Mesenchymal stem cell (in vitro differentiated cells and primary cell): ENCODE results near the gene MLLT3.

ENCODE experiments used
- DNase-seq: peaks from one replicate; pipeline ENCODE4 v3.0.0-alpha.2; 2013
- H2AFZ ChIP-seq: one replicate; pipeline ENCODE4 v1.6.1; 2013; ENCODE audit warnings: low read depth, mild to moderate bottlenecking, control low read depth, inconsistent platforms, low read length, moderate library complexity
- H2AK5ac ChIP-seq: 2 replicates; pipeline ENCODE4 v1.6.1; 2013; ENCODE audit warnings: low read length, moderate library complexity, mild to moderate bottlenecking, inconsistent platforms; ENCODE audit not compliant: severe bottlenecking
- H2BK120ac ChIP-seq: one replicate; pipeline ENCODE4 v1.6.1; 2013; ENCODE audit warnings: low read depth, mild to moderate bottlenecking, inconsistent platforms, low read length, moderate library complexity
- H2BK12ac ChIP-seq, 2 experiments: one replicate each; pipeline ENCODE4 v1.6.1; 2013; ENCODE audit warnings: inconsistent platforms in 2 of 2, low read length in 2 of 2, mild to moderate bottlenecking in 2 of 2, moderate library complexity in 2 of 2, control low read depth in 1 of 2
- H2BK15ac ChIP-seq: one replicate; pipeline ENCODE4 v1.6.1; 2013; ENCODE audit warnings: mild to moderate bottlenecking, low read depth, inconsistent platforms; ENCODE audit not compliant: poor library complexity, severe bottlenecking
- H2BK5ac ChIP-seq: 2 replicates; pipeline ENCODE4 v1.6.1; 2013; ENCODE audit warnings: low read depth, mild to moderate bottlenecking, low read length, control low read depth, inconsistent platforms; ENCODE audit not compliant: poor library complexity, severe bottlenecking
- H3K14ac ChIP-seq, 2 experiments: one replicate each; pipeline ENCODE4 v1.6.1; 2013; ENCODE audit warnings: inconsistent platforms in 2 of 2, low read length in 2 of 2, control low read depth in 1 of 2, mild to moderate bottlenecking in 1 of 2, moderate library complexity in 1 of 2
- H3K18ac ChIP-seq, 2 experiments: one replicate each; pipeline ENCODE4 v1.6.1; 2013; ENCODE audit warnings: inconsistent platforms in 2 of 2, low read length in 2 of 2, control low read depth in 1 of 2, low read depth in 1 of 2, mild to moderate bottlenecking in 1 of 2
- H3K23ac ChIP-seq, 2 experiments: one replicate each; pipeline ENCODE4 v1.6.1; 2013; ENCODE audit warnings: inconsistent platforms in 2 of 2, low read length in 2 of 2, mild to moderate bottlenecking in 2 of 2, moderate library complexity in 2 of 2, control low read depth in 1 of 2
- H3K27ac ChIP-seq: 2 replicates; pipeline ENCODE4 v1.5.1; 2013; ENCODE audit warnings: mild to moderate bottlenecking, moderate library complexity, low read length, control low read depth, inconsistent platforms; ENCODE audit not compliant: poor library complexity, severe bottlenecking
- H3K27me3 ChIP-seq, 2 experiments: 2 replicates each; pipeline versions ENCODE4 v1.6.1 to v1.7.0; 2013; ENCODE audit warnings: low read length in 2 of 2, mild to moderate bottlenecking in 2 of 2, moderate library complexity in 2 of 2, control low read depth in 1 of 2, inconsistent platforms in 1 of 2; ENCODE audit not compliant: control insufficient read depth in 1 of 2, insufficient read depth in 1 of 2
- H3K36me3 ChIP-seq, 2 experiments: 2 replicates each; pipeline versions ENCODE4 v1.6.1 to v1.7.0; 2013; ENCODE audit warnings: low read length in 2 of 2, control low read depth in 1 of 2, inconsistent platforms in 1 of 2, low read depth in 1 of 2, mild to moderate bottlenecking in 1 of 2; ENCODE audit not compliant: insufficient read depth in 2 of 2, control insufficient read depth in 1 of 2
- H3K4ac ChIP-seq, 2 experiments: one replicate each; pipeline ENCODE4 v1.6.1; 2013; ENCODE audit warnings: inconsistent platforms in 2 of 2, low read length in 2 of 2, mild to moderate bottlenecking in 2 of 2, moderate library complexity in 2 of 2, control low read depth in 1 of 2, low read depth in 1 of 2
- H3K4me1 ChIP-seq: 2 replicates; pipeline ENCODE4 v1.6.1; 2013; ENCODE audit warnings: low read depth, low read length, control low read depth; ENCODE audit not compliant: control insufficient read depth, insufficient read depth
- H3K4me2 ChIP-seq: 2 replicates; pipeline ENCODE4 v1.6.1; 2013; ENCODE audit warnings: low read length, mild to moderate bottlenecking, inconsistent platforms; ENCODE audit not compliant: poor library complexity, severe bottlenecking
- H3K4me3 ChIP-seq, 2 experiments: 2 replicates each; pipeline versions ENCODE4 v1.5.1 to v1.7.0; 2013; ENCODE audit warnings: low read length in 2 of 2, mild to moderate bottlenecking in 2 of 2, control low read depth in 1 of 2, low read depth in 1 of 2; ENCODE audit not compliant: insufficient read depth in 1 of 2
- H3K79me1 ChIP-seq: replicated peaks from 2 replicates; pipeline ENCODE4 v1.6.1; 2013; ENCODE audit warnings: mild to moderate bottlenecking, control low read depth, low read length, inconsistent platforms; ENCODE audit not compliant: poor library complexity, severe bottlenecking
- H3K9ac ChIP-seq: 2 replicates; pipeline ENCODE4 v1.7.0; 2013; ENCODE audit warnings: mild to moderate bottlenecking, low read length, moderate library complexity
- H3K9me3 ChIP-seq: 2 replicates; pipeline ENCODE4 v1.7.0; 2013; ENCODE audit warnings: mild to moderate bottlenecking, low read length; ENCODE audit not compliant: control insufficient read depth
- H4K8ac ChIP-seq: one replicate; pipeline ENCODE4 v1.6.1; 2013; ENCODE audit warnings: inconsistent platforms, mild to moderate bottlenecking, low read length, moderate library complexity
- H4K91ac ChIP-seq: one replicate; pipeline ENCODE4 v1.6.1; 2013; ENCODE audit warnings: mild to moderate bottlenecking, low read length, inconsistent platforms
- WGBS: methylation state at CpG from one replicate; pipeline ENCODE4 v1.1.7; 2013; ENCODE audit warnings: mixed read lengths; 5-methylcytosine and 5-hydroxymethylcytosine counted together

Gene MLLT3

DNA sequence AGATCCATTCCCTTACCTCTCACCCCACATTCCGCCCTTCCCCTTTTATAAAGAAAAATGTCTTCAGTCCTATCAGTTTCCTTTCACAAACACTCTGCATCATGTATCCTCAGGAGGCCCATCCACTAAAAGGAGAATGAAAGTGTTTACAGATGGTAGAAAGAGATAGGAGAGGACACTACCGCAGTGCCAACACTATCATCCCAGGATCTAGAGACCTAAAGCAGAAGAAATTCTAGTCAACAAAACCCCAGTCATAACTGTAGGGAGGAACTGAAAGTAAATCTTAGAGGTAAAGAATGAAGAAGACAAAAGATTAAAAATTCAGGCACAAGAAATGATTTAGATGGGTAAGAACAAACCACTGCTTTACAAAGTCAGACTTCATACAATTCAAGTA is 114.1 kb downstream of the MLLT3 start:
- Histone ChIP-seq H3K4me2 (no peak overlapping the region), H3K4me3 (peak overlapping the region in 1 of 2 experiments; percentile 43), H2BK5ac (no peak overlapping the region), H3K18ac (no peak overlapping the region), H3K27me3 (no peaks in the 10 kb centered on the region), H2BK12ac (no peak overlapping the region), H2AK5ac (no peak overlapping the region), H4K8ac (no peak overlapping the region), H2BK15ac (no peak overlapping the region), H3K79me1 (peaks cover 13% of the 10 kb centered on the region), H3K4ac (no peak overlapping the region), H3K14ac (no peak overlapping the region), H3K36me3 (no peaks in the 10 kb centered on the region), H2BK120ac (no peak overlapping the region), H2AFZ (no peak overlapping the region), H3K4me1 (peaks cover 4% of the 10 kb centered on the region), H3K9ac (peak overlapping the region; percentile 33), H3K23ac (no peak overlapping the region), H4K91ac (no peak overlapping the region), H3K27ac (no peak overlapping the region), H3K9me3 (no peaks in the 10 kb centered on the region)
- peak; percentile 63 for DNase-seq
- 33% methylated on average over 1 of the region's 2 CpGs for WGBS

DNA sequence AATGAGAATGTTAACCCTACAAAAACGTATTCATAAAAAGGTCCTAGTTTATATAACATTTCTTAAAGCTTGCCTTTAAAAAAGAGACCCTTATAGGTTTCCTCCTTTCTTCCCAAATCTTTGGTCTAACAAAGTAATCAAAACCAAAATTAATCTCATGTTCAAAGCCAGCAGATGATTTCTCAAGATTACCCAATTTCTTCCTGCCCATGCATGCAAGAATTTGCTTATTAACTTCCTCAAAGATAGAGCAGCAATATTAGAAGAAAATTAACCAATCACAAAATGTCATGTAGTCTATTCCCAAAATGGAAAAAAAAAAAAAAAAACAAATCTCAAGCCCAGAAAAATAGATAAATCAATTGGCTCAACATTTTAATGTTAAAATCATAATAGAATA is 114.9 kb downstream of the MLLT3 start:
- no peak overlapping the region for H3K4ac ChIP-seq
- no peak overlapping the region for H2BK15ac ChIP-seq
- H3K27ac ChIP-seq = no peak overlapping the region
- H2BK5ac ChIP-seq = no peak overlapping the region
- no peak overlapping the region for H3K4me2 ChIP-seq
- H2BK120ac ChIP-seq = no peak overlapping the region
- no peak overlapping the region for H2BK12ac ChIP-seq
- H3K9ac ChIP-seq = no peak overlapping the region
- H3K18ac ChIP-seq = no peak overlapping the region
- no peak overlapping the region for H2AFZ ChIP-seq
- no peak overlapping the region for H3K23ac ChIP-seq
- peaks cover 11% of the 10 kb centered on the region for H3K79me1 ChIP-seq
- H3K36me3 ChIP-seq = no peaks in the 10 kb centered on the region
- no peak overlapping the region for H4K91ac ChIP-seq
- H3K4me3 ChIP-seq = no peak overlapping the region
- peaks cover 3% of the 10 kb centered on the region for H3K4me1 ChIP-seq
- no peak overlapping the region for H2AK5ac ChIP-seq
- H3K9me3 ChIP-seq = no peaks in the 10 kb centered on the region
- H3K27me3 ChIP-seq = no peaks in the 10 kb centered on the region
- DNase-seq = no peak
- H3K14ac ChIP-seq = no peak overlapping the region
- no peak overlapping the region for H4K8ac ChIP-seq
- 0% methylated on average over 1 of the region's 1 CpG for WGBS

- H3K18ac ChIP-seq = no peak overlapping the region
- no peak overlapping the region for H3K4ac ChIP-seq
- H3K4me1 ChIP-seq = peaks cover 3% of the 10 kb centered on the region
- H3K4me2 ChIP-seq = no peak overlapping the region
- H3K23ac ChIP-seq = no peak overlapping the region
- DNase-seq = no peak
- no peak overlapping the region for H2BK12ac ChIP-seq
- no peak overlapping the region for H4K8ac ChIP-seq
- H3K27ac ChIP-seq = no peak overlapping the region
- H3K14ac ChIP-seq = no peak overlapping the region
- H2BK15ac ChIP-seq = no peak overlapping the region
- no peaks in the 10 kb centered on the region for H3K9me3 ChIP-seq
- H3K27me3 ChIP-seq = no peaks in the 10 kb centered on the region
- H2AK5ac ChIP-seq = no peak overlapping the region
- no peak overlapping the region for H2BK120ac ChIP-seq
- no peaks in the 10 kb centered on the region for H3K36me3 ChIP-seq
- no peak overlapping the region for H2AFZ ChIP-seq
- peaks cover 11% of the 10 kb centered on the region for H3K79me1 ChIP-seq
- H4K91ac ChIP-seq = no peak overlapping the region
- H2BK5ac ChIP-seq = no peak overlapping the region
- no peak overlapping the region for H3K4me3 ChIP-seq
- H3K9ac ChIP-seq = no peak overlapping the region
- WGBS = 95% methylated on average over 10 of the region's 11 CpGs
Measured at GRCh38 chr9:20506099-20506900, 116.0 kb downstream of the MLLT3 start.

DNA sequence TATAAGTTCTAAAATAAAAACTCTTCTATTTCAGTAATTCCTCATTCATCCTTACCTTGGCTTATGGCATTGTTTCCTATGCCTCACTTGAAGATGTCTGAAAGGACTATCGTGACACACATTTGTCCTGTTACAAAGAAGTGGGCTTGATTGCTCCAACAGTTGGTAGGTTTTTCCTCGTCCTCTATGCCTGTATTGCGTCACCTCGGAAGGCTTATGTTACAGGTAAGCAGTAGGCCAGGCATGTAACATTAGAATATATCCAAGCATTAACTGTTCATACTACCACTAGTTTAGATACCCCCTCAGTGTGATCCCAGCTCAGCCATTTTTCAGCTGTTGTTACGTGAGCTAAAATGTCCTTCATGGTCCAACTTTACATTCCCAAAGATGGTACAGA is 116.7 kb downstream of the MLLT3 start:
- peaks cover 3% of the 10 kb centered on the region for H3K4me1 ChIP-seq
- H3K4me2 ChIP-seq = no peak overlapping the region
- H3K79me1 ChIP-seq = peaks cover 13% of the 10 kb centered on the region
- H3K9ac ChIP-seq = no peak overlapping the region
- no peak overlapping the region for H2AK5ac ChIP-seq
- no peak overlapping the region for H3K4ac ChIP-seq
- H3K14ac ChIP-seq = no peak overlapping the region
- H3K4me3 ChIP-seq = no peak overlapping the region
- no peak overlapping the region for H2BK15ac ChIP-seq
- H2BK12ac ChIP-seq = no peak overlapping the region
- no peaks in the 10 kb centered on the region for H3K27me3 ChIP-seq
- DNase-seq = no peak
- no peak overlapping the region for H3K18ac ChIP-seq
- no peak overlapping the region for H4K8ac ChIP-seq
- H3K9me3 ChIP-seq = no peaks in the 10 kb centered on the region
- no peak overlapping the region for H2AFZ ChIP-seq
- H3K36me3 ChIP-seq = no peaks in the 10 kb centered on the region
- H4K91ac ChIP-seq = no peak overlapping the region
- no peak overlapping the region for H3K27ac ChIP-seq
- H2BK120ac ChIP-seq = no peak overlapping the region
- WGBS = 100% methylated on average over 5 of the region's 5 CpGs
- H2BK5ac ChIP-seq = no peak overlapping the region
- H3K23ac ChIP-seq = no peak overlapping the region
